ENCODE data around the gene FETUB.

DNA sequence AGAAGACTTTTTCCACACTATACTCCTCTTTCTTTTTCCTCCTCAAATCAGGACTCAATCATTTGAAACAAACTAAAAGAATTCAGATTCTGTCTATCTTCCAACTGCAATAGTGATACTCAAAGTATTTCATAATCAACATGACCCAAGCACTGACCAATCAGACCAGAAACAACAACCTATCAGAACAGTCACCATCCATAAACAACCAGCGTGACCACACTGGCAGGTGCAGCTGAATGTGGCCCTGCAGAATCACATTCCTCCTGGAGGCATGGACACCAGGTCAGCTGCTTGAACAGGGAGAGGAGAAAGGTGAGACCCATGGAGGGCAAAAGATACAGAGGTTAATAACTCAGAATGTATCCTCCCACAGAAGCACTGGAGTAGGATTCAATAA lies 39.0 kb downstream of the FETUB start:
- no peak for TF ChIP-seq EZH2 (IDR thresholded peaks at IDR 0.05; ENCODE audit: borderline replicate concordance, low read depth, low read length, severe bottlenecking)
- TF ChIP-seq, protein P1, sequence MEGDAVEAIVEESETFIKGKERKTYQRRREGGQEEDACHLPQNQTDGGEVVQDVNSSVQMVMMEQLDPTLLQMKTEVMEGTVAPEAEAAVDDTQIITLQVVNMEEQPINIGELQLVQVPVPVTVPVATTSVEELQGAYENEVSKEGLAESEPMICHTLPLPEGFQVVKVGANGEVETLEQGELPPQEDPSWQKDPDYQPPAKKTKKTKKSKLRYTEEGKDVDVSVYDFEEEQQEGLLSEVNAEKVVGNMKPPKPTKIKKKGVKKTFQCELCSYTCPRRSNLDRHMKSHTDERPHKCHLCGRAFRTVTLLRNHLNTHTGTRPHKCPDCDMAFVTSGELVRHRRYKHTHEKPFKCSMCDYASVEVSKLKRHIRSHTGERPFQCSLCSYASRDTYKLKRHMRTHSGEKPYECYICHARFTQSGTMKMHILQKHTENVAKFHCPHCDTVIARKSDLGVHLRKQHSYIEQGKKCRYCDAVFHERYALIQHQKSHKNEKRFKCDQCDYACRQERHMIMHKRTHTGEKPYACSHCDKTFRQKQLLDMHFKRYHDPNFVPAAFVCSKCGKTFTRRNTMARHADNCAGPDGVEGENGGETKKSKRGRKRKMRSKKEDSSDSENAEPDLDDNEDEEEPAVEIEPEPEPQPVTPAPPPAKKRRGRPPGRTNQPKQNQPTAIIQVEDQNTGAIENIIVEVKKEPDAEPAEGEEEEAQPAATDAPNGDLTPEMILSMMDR (IDR thresholded peaks at IDR 0.05; ENCODE audit: extremely low read depth in 1 of 2, insufficient read depth in 1 of 2, low read depth in 1 of 2, low read length in 2 of 2) = no peak

Measured in endothelial cell of umbilical vein (primary cell).